HPDE6-E6E7 (cell line): Measurements from ENCODE around the gene PANX3.

Experiments used
- DNase-seq: peaks from one replicate; pipeline ENCODE4 v3.0.0; 2011; ENCODE audit warnings: missing footprints; ENCODE audit errors: extremely low spot score

The PANX3 gene

DNA sequence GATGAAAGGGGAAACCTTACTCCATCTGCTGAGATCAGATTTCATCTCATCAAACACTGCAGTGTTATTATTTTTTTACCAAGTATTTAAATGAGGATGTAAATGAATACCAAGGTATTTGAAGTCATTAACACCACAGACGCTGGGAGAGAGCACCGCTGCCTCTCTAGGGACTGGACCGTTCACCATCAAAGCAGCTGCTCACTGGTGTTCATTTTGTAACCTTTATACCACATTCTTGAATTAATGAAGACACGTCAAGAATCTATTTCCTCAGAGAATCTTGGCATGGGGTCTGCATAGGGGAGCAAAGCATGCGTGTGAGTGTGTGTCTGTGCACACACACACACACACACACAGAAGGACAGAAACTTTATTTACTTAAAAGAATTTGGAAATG, 46.7 kb downstream of the PANX3 start:
- DNase-seq, result no peak

DNA sequence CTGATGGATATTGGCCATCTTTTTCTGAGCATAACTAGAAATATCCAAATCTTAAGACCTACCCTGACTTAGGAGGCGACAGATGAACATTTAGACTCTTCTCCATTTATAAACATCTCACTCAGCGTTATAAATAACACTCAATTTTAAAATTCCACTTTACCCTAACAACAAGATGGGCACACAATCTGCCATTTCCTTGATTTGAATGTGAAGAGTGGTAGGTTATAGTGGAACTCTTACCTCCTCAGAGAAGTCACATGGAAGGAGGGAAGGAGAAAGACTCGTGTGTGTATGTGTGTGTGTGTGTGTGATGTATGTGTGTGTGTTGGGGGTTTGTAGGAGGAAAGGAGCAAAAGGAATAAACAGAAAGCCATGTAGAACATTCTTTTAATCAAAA, 47.3 kb downstream of the PANX3 start:
- DNase-seq, result no peak

DNA sequence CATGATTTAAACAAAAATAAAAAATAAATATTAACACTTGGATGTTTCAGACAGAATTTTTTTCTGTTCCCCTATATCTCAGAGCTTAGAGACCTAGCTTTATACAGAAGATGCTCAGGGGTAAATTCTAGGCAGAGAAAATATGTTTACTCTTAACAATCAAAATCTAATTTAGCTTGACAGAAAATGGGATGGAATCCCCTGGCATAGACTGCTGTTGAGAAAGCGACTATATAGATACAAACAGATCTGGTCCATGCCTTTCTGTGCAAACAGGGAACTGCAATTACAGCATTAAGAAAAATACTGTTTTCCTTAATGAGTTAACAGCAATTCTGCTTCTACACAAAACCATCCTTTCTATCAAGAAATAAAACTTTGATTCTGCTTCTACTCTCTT, 47.8 kb downstream of the PANX3 start:
- no peak for DNase-seq

DNA sequence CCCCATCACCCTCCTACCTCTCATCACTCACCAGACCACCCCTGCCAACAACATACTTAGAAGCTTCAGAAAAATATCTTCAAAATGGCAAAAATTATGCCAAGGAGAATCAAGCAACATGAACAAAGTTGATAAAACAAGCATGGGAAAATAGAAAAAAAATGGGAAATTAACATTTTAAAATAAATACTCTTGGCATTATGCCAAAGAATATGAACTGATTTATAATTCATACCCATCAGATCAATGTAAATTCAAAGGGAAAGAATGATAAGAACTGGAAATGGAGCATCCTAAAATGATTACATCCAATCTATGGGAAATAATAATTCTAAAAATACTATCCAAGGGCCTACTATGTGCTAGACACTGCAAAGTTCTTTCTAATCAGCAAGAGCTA, 50.3 kb downstream of the PANX3 start:
- no peak for DNase-seq

DNA sequence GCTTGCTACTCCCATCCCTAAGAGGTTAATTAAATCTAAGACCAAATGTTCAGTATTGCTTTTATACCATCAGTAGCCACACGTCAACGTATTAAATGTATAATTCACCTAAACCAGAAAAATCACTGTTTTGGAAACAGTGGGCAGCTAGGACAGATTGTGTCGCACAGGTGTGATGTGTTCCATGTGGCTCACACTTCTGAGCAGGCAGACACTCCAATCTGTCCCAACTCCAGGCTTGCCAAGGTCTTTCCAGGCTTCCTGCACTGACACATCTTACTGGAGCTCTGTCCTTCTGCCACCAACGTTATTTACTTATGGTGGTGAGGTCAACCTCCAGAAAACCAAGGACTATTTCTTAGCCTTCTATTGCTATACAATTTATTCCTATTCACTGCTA, 50.9 kb downstream of the PANX3 start:
- DNase-seq, result no peak

DNA sequence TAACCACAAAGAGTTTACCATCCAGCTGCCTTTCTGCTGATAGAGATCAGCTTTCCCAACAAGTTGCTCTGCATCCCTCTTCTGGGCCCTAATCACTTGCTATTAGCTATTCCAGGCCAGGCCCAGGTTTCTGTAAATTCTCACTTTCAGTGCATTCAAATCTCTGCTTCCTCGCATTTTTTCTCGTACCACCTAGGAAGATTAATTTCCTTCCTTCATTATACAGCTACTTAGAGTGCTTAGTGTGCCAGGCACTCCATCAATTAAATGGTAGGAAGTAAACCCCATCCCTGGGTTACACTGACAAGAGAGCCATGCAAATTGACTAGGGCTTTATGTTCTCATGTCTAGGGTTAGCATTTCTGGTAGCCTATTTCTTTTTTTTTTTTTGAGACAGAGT, 52.6 kb downstream of the PANX3 start:
- DNase-seq, result no peak

DNA sequence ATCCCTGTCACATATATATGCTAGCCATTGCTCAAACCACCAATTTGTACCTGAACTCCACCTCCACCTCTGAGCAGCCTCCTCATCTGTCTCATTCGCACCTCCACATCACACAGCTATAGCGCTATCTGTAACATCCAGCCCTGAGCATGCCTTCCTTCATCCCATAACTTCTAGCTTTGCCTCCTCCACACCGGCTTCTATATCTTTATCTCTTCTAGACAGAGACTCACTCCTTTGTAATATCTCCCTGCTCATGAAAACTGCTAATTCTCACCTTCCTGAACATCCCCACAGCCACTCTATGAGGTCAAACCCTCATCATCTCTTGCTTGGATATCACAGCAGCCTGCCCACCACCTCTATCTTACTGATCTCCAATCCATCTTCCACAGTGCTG, 56.4 kb downstream of the PANX3 start:
- DNase-seq, result no peak

DNA sequence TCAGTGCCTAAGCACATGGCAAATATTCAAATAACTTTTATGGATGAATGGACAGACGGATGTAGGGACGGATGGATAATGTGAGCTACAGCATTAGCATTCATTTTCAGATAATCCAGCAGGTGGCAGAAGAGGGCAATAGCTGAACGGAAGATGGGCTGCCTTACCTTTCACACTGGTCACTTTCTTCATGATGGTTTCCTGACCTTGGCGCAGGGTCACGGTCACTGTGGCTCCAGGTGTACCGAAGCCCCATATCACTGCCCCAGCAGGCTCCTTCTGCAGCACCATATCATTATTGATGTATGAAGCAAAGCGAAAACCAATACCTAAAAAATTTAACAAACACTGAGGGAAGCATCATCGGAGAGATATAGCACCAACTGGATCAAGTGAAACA, 58.0 kb downstream of the PANX3 start:
- peak; percentile 59 for DNase-seq
